GM20000 (cell line): ENCODE results near the gene SEZ6L.
A peak's percentile ranks its signal among the peaks of the same experiment; 100 is the strongest.

ENCODE experiments used
- DNase-seq: peaks from one replicate; pipeline ENCODE4 v3.0.0; 2012; ENCODE audit warnings: low spot score
- TF ChIP-seq, protein P1 (sequence below): IDR thresholded peaks from 2 replicates; pipeline ENCODE4 v1.5.1; 2012; ENCODE audit warnings: mild to moderate bottlenecking, control low read depth; ENCODE audit errors: extremely low read depth, missing control alignments

Gene SEZ6L

DNA sequence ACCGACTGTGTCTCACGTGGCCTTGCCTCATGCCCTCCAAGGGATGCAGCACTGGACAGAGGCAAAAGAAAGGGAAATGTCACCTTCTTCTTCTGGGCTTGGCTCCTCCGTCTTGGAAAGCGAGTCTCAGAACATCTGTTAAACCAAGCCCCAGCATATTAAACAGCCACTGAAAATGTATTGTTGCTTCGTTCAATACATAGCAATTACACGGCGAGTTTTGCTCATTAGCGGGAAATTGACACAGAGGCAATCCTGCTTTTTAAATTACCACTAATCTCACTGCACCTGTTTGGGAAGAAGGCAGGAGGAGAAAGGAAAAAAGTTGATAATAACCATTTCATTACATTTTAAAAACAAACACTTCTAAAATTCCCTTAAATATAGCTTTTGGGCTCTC, 72.1 kb downstream of the SEZ6L start:
- DNase-seq = no peak
- TF ChIP-seq, protein P1, sequence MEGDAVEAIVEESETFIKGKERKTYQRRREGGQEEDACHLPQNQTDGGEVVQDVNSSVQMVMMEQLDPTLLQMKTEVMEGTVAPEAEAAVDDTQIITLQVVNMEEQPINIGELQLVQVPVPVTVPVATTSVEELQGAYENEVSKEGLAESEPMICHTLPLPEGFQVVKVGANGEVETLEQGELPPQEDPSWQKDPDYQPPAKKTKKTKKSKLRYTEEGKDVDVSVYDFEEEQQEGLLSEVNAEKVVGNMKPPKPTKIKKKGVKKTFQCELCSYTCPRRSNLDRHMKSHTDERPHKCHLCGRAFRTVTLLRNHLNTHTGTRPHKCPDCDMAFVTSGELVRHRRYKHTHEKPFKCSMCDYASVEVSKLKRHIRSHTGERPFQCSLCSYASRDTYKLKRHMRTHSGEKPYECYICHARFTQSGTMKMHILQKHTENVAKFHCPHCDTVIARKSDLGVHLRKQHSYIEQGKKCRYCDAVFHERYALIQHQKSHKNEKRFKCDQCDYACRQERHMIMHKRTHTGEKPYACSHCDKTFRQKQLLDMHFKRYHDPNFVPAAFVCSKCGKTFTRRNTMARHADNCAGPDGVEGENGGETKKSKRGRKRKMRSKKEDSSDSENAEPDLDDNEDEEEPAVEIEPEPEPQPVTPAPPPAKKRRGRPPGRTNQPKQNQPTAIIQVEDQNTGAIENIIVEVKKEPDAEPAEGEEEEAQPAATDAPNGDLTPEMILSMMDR = no peak

DNA sequence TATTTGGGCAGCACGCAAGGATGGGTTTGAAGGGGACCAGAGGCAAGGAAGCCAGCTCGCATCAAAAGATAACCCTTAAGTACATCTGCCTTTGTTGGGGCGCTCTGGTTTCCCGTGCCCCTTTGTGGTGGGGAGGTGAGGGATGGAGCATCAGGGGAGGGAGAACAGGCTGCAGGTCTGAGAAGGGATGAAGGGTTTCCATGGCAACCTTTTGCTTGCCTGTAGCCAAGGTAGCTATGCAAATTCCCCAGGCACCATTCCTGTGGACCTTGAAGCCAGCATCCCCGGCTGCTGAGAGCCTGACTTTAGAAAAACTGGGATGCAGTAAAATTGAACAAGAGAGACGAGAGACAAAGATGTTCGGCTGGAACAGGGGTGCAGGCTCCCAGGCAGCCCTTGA, 75.7 kb downstream of the SEZ6L start:
- DNase-seq = no peak
- TF ChIP-seq, protein P1 = no peak

DNA sequence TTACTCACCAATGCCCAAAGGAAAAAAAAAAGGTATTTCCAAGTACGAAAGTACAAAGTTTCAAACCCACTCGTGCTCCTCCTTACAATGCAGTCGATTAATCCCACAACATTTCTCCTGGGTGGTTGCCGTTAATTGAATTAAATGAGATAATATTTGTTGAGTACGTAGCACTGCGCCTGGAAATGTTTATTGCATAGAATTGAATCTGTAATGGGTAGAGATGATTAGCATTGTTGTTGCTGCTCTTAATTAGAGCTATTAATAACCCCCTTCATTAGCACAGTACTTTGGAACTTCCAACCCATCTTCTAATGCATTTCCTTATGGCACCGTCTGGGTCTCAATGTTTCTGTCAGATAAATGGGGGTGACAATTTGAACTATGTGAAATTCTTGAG, 77.3 kb downstream of the SEZ6L start:
- DNase-seq = no peak

DNA sequence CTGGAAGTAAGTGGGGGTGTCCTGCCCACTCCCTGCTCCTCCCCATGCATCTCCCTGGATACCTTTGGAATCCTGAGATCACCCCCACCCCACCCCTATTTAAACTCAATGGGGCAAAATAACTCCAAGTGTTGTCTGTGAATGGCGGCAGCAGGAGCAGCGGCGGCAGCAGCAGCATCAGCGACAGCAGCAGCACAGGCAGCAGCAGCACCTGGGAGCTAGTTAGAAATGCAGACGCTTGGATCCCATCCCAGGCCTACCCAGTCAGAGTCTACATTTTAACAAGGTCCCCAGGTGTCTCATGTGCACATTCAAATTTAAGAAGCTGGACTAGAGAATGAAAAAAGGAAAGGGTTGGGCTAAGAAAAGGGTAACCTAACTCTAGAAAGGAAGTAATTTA, 82.6 kb downstream of the SEZ6L start:
- DNase-seq = no peak
- TF ChIP-seq, protein P1 = no peak

More for the DNA sequence above, 77.3 kb downstream of the SEZ6L start:
- TF ChIP-seq, protein P1 = no peak

DNA sequence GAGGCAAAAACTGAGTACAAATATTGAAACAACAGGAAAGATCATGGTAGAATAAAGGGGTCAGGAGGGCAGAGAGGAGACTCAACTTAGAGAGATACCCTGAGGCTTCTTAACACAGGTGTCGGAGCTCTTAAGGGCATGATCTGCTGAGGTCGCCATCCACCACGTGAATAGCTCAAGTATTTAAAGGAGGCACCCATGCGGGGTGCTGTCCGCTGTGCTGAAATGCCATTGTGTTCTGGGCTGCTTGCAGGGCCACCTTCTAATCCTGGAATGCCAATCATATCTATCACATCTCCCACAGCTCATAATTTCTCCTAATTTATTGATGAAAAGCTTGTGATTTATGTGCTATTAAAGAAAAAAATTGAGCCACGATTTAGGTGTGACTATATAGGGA, 90.2 kb downstream of the SEZ6L start:
- TF ChIP-seq, protein P1 = no peak
- DNase-seq = peak; percentile 22

DNA sequence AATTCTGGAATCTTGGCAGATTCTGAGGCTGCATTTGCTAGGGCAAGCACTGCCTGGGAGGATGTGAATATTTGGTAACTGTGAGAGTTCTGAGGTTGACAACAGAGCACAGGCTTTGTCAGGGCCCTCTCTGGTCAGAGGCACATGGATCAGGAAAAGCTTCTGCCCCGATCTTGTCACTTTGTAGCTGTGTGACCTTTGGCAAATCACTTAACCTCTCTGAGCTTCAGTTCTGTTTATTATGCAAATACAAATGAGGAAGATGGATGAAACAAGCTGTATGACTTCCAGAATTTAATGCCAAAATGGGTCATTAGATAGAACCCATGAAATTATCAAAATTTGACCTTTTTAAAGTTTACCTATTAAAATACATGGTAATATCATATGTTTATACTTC, 94.9 kb downstream of the SEZ6L start:
- TF ChIP-seq, protein P1 = no peak
- no peak for DNase-seq

DNA sequence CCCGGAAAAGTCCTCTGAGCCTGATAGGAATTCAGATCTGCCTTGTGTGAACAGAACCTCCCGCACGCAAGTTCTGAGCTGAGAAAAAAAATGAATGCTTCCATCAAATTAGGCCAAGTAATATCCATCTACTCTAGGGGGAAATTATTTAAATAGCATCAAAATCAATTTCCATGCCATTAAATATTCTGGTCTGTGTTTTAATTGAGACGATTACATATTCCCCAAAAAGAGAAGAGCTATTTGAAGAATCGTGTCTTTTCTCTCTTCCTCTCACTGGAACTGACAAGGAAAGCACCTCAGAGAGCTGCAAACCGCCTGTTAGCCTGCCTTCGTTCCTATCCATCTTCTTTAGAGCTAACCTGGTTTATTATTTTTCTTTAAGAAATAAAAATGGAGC, 96.0 kb downstream of the SEZ6L start:
- TF ChIP-seq, protein P1 = no peak
- no peak for DNase-seq
